ENCODE data around the gene CCR9. TPM values are rescaled to one million over a fixed set of nuclear protein-coding genes. Genes with fewer than 3 reads are reported as not detected.
"Not testable (repeated sequence)": the region's sequence is repeated elsewhere in the genome, so short reads cannot be mapped to it uniquely, and the experiment has no call there.

Gene CCR9
- total and polyA plus RNA-seq, 12 donors: not detected

DNA sequence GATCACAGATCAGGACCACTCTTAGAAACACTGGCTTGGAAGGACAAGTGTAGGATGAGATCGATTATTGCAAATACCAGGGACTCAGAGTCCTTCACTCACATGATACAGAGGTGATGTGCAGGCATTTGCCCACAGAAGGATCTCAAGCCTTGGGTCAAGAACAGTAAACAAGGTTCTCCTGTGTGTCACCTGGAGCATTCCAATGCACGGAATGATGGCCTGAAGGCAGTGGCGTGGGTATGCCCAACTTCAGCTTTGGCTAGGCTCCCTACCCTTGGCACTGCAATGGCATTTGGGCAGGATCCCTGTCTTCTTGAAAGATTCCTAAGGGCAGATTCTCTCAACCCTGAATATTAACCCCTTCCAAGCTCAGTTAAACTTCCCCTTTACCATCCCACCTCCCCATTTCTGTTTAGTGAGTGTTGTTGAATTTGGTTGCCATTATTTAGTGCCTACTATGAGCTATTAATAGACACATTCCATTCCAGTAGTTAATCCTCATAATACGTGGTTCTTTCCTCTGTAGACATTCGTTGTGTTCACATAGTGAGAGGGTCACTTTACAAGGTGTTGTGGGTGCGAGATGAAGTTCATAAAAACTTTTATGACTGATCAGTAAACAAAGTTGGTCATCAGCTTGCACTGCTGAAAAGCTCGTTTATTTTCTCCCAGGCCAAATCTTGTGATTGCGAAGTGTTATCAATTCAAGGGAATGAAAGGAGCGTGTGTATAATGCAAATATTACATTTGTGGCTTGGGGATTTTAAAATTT, 43.3 kb upstream of the CCR9 start:
- TF ChIP-seq, protein P1, sequence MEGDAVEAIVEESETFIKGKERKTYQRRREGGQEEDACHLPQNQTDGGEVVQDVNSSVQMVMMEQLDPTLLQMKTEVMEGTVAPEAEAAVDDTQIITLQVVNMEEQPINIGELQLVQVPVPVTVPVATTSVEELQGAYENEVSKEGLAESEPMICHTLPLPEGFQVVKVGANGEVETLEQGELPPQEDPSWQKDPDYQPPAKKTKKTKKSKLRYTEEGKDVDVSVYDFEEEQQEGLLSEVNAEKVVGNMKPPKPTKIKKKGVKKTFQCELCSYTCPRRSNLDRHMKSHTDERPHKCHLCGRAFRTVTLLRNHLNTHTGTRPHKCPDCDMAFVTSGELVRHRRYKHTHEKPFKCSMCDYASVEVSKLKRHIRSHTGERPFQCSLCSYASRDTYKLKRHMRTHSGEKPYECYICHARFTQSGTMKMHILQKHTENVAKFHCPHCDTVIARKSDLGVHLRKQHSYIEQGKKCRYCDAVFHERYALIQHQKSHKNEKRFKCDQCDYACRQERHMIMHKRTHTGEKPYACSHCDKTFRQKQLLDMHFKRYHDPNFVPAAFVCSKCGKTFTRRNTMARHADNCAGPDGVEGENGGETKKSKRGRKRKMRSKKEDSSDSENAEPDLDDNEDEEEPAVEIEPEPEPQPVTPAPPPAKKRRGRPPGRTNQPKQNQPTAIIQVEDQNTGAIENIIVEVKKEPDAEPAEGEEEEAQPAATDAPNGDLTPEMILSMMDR (IDR thresholded peaks at IDR 0.05): no peak
- no peaks in the 10 kb centered on the region for H3K36me3 ChIP-seq
- intact Hi-C loops (cut with DNase I): loop anchor here in 2 of 10 donors (10.0 kb wide), 1 partner anchor 232 kb away; no protein-coding TSS in a partner anchor
- ATAC-seq (no peak), DNase-seq (no peak)
- H3K9me3 ChIP-seq: no peaks in the 10 kb centered on the region
- H3K4me1 ChIP-seq: peaks cover 0 to 16% (median 12%) of the 10 kb centered on the region in 9 donors
- no peak overlapping the region for H3K27ac ChIP-seq
- H3K27me3 ChIP-seq: no peaks in the 10 kb centered on the region
- H3K4me3 ChIP-seq: no peak overlapping the region
- WGBS, 2 donors: 83% methylated on average over 9 of the region's 9 CpGs

DNA sequence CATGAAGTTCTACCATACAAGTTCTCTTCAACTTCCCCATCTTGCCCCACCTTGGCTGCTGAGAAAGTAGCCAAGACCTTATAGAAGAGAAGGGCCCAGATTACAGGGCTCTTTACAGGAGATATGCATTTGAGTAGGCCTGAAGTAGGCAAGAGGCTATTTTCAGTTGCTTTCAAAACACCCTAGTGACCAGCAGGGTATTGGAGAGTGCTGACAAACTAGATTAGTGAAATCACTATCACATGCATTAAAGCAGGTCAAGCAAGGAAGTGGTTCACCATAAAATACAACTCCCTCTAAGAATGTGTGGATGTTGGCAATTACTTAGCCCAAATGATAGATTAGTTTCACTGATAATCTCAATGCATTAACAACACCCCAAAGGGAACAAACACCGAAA, 41.7 kb upstream of the CCR9 start:
- TF ChIP-seq, protein P1 (IDR thresholded peaks at IDR 0.05): no peak
- ATAC-seq: no peak
- intact Hi-C loops (cut with DNase I): loop anchor here in 2 of 10 donors (10.0 kb wide), 1 partner anchor 230 kb away; no protein-coding TSS in a partner anchor

DNA sequence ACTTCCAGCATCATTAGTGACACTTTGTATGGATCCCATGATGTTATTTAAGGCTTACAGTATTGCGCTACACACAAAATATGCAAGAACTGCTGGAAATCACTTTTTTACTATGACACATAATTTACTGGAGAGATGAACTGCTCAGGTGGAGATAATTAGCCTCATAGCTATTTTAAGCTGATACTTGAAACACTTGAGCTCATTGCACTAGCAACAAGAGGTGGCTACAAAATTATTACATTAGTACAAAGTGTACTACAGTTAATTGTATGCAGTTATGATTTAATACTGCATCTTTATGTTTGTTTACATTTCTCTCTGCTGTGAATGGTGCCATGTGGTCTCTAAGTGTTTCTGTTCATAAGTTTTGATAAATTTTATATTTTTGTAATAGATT, 38.0 kb upstream of the CCR9 start:
- Histone ChIP-seq H3K36me3 (no peaks in the 10 kb centered on the region), H3K4me1 (peaks cover 0 to 10% (median 0%) of the 10 kb centered on the region in 9 donors), H3K27me3 (peaks cover 0 to 18% (median 0%) of the 10 kb centered on the region in 7 donors), H3K27ac (no peak overlapping the region), H3K9me3 (no peaks in the 10 kb centered on the region), H3K4me3 (no peak overlapping the region)
- TF ChIP-seq, protein P1 (IDR thresholded peaks at IDR 0.05): no peak
- WGBS, 2 donors: 51 to 84% methylated on average over 1 of the region's 1 CpG
- intact Hi-C loops (cut with DNase I): loop anchor here in 2 of 10 donors (10.0 kb wide), 1 partner anchor 226 kb away; no protein-coding TSS in a partner anchor
- DNase-seq (no peak), ATAC-seq (peak in 1 of 8 donors; percentile 64)

More for the DNA sequence above, 41.7 kb upstream of the CCR9 start:
- DNase-seq: no peak
- Histone ChIP-seq H3K4me3 (no peak overlapping the region), H3K4me1 (peaks cover 0 to 22% (median 12%) of the 10 kb centered on the region in 9 donors), H3K27ac (no peak overlapping the region), H3K9me3 (no peaks in the 10 kb centered on the region), H3K27me3 (peaks cover 0 to 8% (median 0%) of the 10 kb centered on the region in 7 donors), H3K36me3 (no peaks in the 10 kb centered on the region)
- 94 to 97% methylated on average over 1 of the region's 1 CpG for WGBS, 2 donors

DNA sequence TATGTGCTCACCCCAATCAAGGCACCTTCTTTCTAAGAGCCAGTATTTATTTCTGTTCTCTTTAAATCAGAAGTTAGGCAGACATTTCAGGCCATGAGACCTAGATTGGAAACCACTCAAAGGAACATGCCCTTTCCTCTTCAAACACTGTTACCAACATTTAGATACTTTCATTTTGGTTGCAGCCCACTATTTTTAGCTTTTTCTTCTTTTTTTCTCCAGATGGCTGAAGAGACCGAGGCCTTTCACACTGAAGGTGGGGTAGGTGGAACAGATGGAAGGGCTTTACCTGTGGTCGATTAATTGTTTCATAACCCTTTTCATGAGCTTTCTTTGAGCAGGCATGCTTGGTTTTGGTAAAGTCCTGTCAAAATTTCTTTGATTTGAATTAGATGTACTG, 33.5 kb upstream of the CCR9 start:
- Histone ChIP-seq H3K9me3 (peaks cover 0 to 21% (median 0%) of the 10 kb centered on the region in 11 donors), H3K27ac (no peak overlapping the region), H3K27me3 (peaks cover 0 to 22% (median 0%) of the 10 kb centered on the region in 7 donors), H3K4me1 (peaks cover 0 to 8% (median 0%) of the 10 kb centered on the region in 9 donors), H3K36me3 (no peaks in the 10 kb centered on the region), H3K4me3 (no peak overlapping the region)
- DNase-seq: no peak
- TF ChIP-seq, protein P1 (IDR thresholded peaks at IDR 0.05): no peak
- no peak for ATAC-seq
- 76 to 82% methylated on average over 2 of the region's 2 CpGs for WGBS, 2 donors
- intact Hi-C loops (cut with DNase I): no loop called here

DNA sequence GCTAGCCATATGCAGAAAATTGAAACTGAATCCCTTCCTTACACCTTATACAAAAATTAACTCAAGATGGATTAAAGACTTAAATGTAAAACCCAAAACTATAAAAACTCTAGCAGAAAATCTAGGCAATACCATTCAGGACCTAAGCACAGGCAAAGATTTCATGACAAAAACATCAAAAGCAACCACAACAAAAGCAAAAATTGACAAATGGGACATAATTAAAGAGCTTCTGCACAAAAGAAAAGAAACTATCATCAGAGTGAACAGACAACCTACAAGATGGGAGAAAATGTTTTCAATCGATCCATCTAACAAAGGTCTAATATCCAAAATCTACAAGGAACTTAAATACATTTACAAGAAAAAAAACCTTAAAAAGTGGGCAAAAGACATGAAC, 30.0 kb upstream of the CCR9 start:
- WGBS, 2 donors: 91 to 100% methylated on average over 1 of the region's 1 CpG
- intact Hi-C loops (cut with DNase I); H3K4me3 ChIP-seq; DNase-seq; H3K27ac ChIP-seq; H3K4me1 ChIP-seq; H3K36me3 ChIP-seq; ATAC-seq: not testable (repeated sequence)
- H3K9me3 ChIP-seq: peaks cover 0 to 21% (median 0%) of the 10 kb centered on the region in 11 donors
- peaks cover 0 to 12% (median 0%) of the 10 kb centered on the region in 7 donors for H3K27me3 ChIP-seq

DNA sequence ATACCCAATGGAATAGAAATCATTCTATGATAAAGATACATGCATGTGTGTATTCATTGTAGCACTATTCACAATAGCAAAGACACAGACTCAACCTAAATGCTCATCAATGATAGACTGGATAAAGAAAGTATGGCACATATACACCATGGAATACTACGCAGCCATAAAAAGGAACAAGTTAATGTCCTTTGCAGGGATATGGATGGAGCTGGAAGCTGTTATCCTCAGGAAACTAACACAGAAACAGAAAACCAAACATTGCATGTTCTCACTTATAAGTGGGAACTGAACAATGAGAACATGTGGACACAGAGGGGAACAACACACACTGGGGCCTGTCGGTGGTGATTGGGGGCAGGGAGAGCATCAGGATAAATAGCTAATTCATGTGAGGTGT, 29.3 kb upstream of the CCR9 start:
- H3K4me1 ChIP-seq; H3K36me3 ChIP-seq; ATAC-seq; H3K4me3 ChIP-seq; DNase-seq; H3K27me3 ChIP-seq; H3K27ac ChIP-seq; intact Hi-C loops (cut with DNase I): not testable (repeated sequence)
- H3K9me3 ChIP-seq: peaks cover 0 to 21% (median 0%) of the 10 kb centered on the region in 11 donors
- 81 to 93% methylated on average over 2 of the region's 2 CpGs for WGBS, 2 donors

Data from heart right ventricle (tissue), 16 donors.